ENCODE data around the gene PCF11.
"Not testable (repeated sequence)": the region's sequence is repeated elsewhere in the genome, so short reads cannot be mapped to it uniquely, and the experiment has no call there.

The PCF11 gene

DNA sequence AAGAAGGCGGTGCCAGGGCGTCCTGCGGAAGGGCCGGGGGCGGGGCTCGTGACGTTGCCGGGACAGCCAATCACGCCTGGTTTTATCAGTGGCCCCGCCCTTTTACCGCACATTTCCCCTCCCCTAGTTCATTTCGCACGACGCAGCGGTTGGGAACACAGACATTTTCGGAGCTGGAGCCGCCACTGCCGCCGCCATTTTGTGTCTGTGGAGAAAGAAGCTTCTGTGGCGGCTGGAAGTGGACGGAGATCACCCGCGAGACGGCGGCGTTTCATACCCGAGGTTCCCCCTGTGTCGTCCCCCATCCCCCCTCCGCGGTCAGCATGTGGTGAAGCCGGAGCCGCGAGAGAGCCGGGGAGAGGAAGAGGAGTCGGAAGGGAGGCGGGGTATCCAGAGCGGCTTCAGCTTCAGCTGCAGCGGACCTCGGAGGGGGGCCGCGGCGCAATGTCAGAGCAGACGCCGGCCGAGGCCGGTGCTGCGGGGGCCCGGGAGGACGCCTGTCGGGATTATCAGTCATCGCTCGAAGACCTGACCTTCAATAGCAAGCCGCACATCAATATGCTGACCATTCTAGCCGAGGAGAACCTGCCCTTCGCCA lies at the start of gene PCF11:
Gene PCF11 (plus strand): TSS at position 136 of the 598 bp plus-strand sequence. CDS start 309 bp downstream, at position 445.
- H3K4me1 Mint-ChIP-seq: peaks cover 30% of the 10 kb centered on the region
- peak; percentile 30 for ATAC-seq
- H3K4me3 Mint-ChIP-seq: peak within 1 kb of the TSS; percentile 93
- DNase-seq (ENCODE audit: low spot score in 2 of 2): peak in 1 of 2 donors; percentile 96
- peak within 1 kb of the TSS; percentile 99 for H3K27ac Mint-ChIP-seq
- H3K9me3 Mint-ChIP-seq: no peaks in the 10 kb centered on the region
- H3K36me3 Mint-ChIP-seq: peaks cover 58% of the 10 kb centered on the region

- ATAC-seq: no peak
- Mint-ChIP-seq H3K36me3 (no peaks in the 10 kb centered on the region), H3K9me3 (no peaks in the 10 kb centered on the region), H3K4me3 (no peak overlapping the region), H3K27ac (no peak overlapping the region), H3K4me1 (peaks cover 20% of the 10 kb centered on the region)
- no peak for DNase-seq (ENCODE audit: low spot score in 2 of 2)
Measured at GRCh38 chr11:83112886-83113285, 44.0 kb upstream of the PCF11 start.

- Mint-ChIP-seq H3K4me1 (peaks cover 21% of the 10 kb centered on the region), H3K9me3 (no peaks in the 10 kb centered on the region), H3K4me3 (no peak overlapping the region), H3K27ac (no peak overlapping the region), H3K36me3 (no peaks in the 10 kb centered on the region)
- DNase-seq (ENCODE audit: low spot score in 2 of 2): no peak
- ATAC-seq: no peak
Measured at GRCh38 chr11:83115026-83115425, 41.9 kb upstream of the PCF11 start.

GRCh38 chr11:83115551-83115950 lies 41.4 kb upstream of the PCF11 start:
- Mint-ChIP-seq H3K36me3 (no peaks in the 10 kb centered on the region), H3K4me1 (peaks cover 21% of the 10 kb centered on the region)

DNA sequence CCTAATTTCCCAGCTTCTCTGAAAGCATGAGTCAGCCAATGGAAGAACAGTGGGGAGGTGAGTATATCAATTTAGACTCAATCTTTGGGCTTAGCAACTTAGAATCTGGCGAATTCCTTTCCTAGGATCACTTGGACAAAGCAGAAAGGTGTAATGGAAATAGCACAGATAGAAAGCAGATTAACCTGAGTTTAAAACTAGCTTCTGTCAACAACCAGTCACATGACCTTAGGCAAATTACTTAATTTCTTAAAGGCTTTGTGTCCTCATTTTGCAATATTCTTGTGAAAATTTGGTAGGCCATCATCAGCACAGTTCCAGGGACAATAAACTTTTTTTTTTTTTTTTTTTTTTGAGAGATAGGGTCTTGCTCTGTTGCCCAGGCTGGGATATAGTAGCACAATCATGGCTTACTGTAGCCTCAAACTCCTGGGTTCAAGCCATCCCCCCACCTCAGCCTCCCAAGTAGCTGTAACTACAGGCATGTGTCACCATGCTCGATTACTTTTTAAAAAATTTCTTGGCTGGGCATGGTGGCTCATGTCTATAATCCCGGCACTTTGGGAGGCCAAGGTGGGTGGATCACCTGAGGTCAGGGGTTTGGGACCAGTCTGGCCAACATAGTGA lies 40.8 kb upstream of the PCF11 start:
- peak overlapping the region; percentile 67 for H3K4me3 Mint-ChIP-seq
- peak overlapping the region; percentile 89 for H3K27ac Mint-ChIP-seq
- DNase-seq (ENCODE audit: low spot score in 2 of 2) (no peak), ATAC-seq (no peak)
- no peaks in the 10 kb centered on the region for H3K9me3 Mint-ChIP-seq
- H3K4me1 Mint-ChIP-seq: peaks cover 21% of the 10 kb centered on the region
- H3K36me3 Mint-ChIP-seq: no peaks in the 10 kb centered on the region

More at GRCh38 chr11:83115551-83115950, 41.4 kb upstream of the PCF11 start:
- Mint-ChIP-seq H3K27ac (peak overlapping the region; percentile 15), H3K9me3 (no peaks in the 10 kb centered on the region), H3K4me3 (no peak overlapping the region)
- ATAC-seq (no peak), DNase-seq (ENCODE audit: low spot score in 2 of 2) (no peak)

- Mint-ChIP-seq H3K36me3 (no peaks in the 10 kb centered on the region), H3K9me3 (no peaks in the 10 kb centered on the region), H3K4me3 (no peak overlapping the region), H3K4me1 (peaks cover 36% of the 10 kb centered on the region), H3K27ac (peak overlapping the region; percentile 89)
- DNase-seq (ENCODE audit: low spot score in 2 of 2) (no peak), ATAC-seq (no peak)
Measured at GRCh38 chr11:83118814-83119213, 38.1 kb upstream of the PCF11 start.

- H3K9me3 Mint-ChIP-seq: no peaks in the 10 kb centered on the region
Measured at GRCh38 chr11:83119216-83119615, 37.7 kb upstream of the PCF11 start.

GRCh38 chr11:83120327-83120726 lies 36.6 kb upstream of the PCF11 start:
- no peaks in the 10 kb centered on the region for H3K36me3 Mint-ChIP-seq
- DNase-seq (ENCODE audit: low spot score in 2 of 2) (no peak), ATAC-seq (no peak)
- H3K9me3 Mint-ChIP-seq: no peaks in the 10 kb centered on the region
- peak overlapping the region; percentile 89 for H3K27ac Mint-ChIP-seq
- H3K4me1 Mint-ChIP-seq: peaks cover 26% of the 10 kb centered on the region
- H3K4me3 Mint-ChIP-seq: no peak overlapping the region

More at GRCh38 chr11:83119216-83119615, 37.7 kb upstream of the PCF11 start:
- Mint-ChIP-seq H3K36me3 (no peaks in the 10 kb centered on the region), H3K27ac (peak overlapping the region; percentile 89), H3K4me3 (no peak overlapping the region), H3K4me1 (peaks cover 36% of the 10 kb centered on the region)
- DNase-seq (ENCODE audit: low spot score in 2 of 2) (no peak), ATAC-seq (no peak)

GRCh38 chr11:83122050-83122449 lies 34.9 kb upstream of the PCF11 start:
- Mint-ChIP-seq H3K4me3 (no peak overlapping the region), H3K36me3 (no peaks in the 10 kb centered on the region), H3K4me1 (peaks cover 20% of the 10 kb centered on the region), H3K9me3 (no peaks in the 10 kb centered on the region), H3K27ac (no peak overlapping the region)
- DNase-seq (ENCODE audit: low spot score in 2 of 2): no peak
- no peak for ATAC-seq

DNA sequence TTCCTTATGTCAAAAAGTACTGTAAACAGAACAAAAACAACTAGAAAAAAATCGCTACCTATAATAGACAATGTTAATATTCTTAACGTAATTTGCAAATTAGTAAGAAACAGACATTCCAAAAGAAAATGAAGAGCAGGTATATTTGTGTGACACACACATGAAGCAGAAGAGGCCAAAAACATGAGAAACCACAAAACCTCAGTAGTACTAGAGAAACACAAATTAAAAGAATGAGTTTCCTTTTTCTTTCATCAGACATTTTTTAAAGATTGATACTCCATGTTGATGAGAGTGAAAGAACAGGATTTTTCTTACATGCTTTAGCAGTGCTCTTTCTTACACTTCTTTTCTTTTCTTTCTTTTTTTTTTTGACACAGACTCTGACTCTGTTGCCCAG lies 34.2 kb upstream of the PCF11 start:
- Mint-ChIP-seq H3K4me1 (peaks cover 17% of the 10 kb centered on the region), H3K9me3 (no peaks in the 10 kb centered on the region), H3K36me3 (no peaks in the 10 kb centered on the region), H3K4me3 (no peak overlapping the region), H3K27ac (no peak overlapping the region)
- DNase-seq (ENCODE audit: low spot score in 2 of 2): no peak
- peak; percentile 37 for ATAC-seq

- Mint-ChIP-seq H3K36me3 (no peaks in the 10 kb centered on the region), H3K9me3 (no peaks in the 10 kb centered on the region), H3K4me1 (peaks cover 15% of the 10 kb centered on the region), H3K27ac (no peak overlapping the region), H3K4me3 (no peak overlapping the region)
- ATAC-seq (no peak), DNase-seq (ENCODE audit: low spot score in 2 of 2) (no peak)
Measured at GRCh38 chr11:83124636-83125424, 32.1 kb upstream of the PCF11 start.

DNA sequence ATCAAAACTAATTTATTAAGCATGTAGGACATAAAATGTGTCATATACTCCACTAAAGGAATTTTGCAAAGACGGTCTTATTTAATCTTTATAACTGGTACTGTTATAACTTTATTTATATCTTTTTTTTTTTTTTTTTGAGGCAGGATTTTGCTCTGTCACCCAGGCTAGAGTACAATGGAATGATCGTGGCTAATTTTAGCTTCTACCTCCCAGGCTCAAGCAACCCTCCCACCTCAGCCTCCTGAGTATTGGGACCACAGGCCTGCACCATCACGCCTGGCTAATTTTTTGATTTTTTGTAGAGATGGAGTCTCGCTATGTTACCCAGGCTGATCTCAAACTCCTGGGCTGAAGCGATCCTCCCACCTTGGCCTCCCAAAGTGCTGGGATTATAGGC lies 31.4 kb upstream of the PCF11 start:
- ATAC-seq (no peak), DNase-seq (ENCODE audit: low spot score in 2 of 2) (no peak)
- Mint-ChIP-seq H3K4me1 (peaks cover 15% of the 10 kb centered on the region), H3K9me3 (no peaks in the 10 kb centered on the region), H3K27ac (no peak overlapping the region), H3K36me3 (no peaks in the 10 kb centered on the region), H3K4me3 (no peak overlapping the region)

DNA sequence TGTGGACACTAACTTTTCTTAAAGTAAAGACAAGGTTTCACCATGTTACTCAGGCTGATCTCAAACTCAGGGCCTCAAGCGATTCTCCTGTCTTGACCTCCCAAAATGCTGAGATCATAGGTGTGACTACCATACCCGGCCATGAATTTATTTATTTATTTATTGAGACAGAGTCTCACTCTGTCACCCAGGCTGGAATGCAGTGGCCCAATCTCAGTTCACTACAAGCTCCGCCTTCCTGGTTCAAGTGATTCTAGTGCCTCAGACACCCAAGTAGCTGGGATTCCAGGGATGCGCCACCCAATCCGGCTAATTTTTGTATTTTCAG lies 29.7 kb upstream of the PCF11 start:
- peaks cover 9% of the 10 kb centered on the region for H3K4me1 Mint-ChIP-seq
- no peaks in the 10 kb centered on the region for H3K36me3 Mint-ChIP-seq
- H3K9me3 Mint-ChIP-seq: no peaks in the 10 kb centered on the region
- ATAC-seq: no peak
- H3K4me3 Mint-ChIP-seq: no peak overlapping the region
- DNase-seq (ENCODE audit: low spot score in 2 of 2): no peak
- no peak overlapping the region for H3K27ac Mint-ChIP-seq

DNA sequence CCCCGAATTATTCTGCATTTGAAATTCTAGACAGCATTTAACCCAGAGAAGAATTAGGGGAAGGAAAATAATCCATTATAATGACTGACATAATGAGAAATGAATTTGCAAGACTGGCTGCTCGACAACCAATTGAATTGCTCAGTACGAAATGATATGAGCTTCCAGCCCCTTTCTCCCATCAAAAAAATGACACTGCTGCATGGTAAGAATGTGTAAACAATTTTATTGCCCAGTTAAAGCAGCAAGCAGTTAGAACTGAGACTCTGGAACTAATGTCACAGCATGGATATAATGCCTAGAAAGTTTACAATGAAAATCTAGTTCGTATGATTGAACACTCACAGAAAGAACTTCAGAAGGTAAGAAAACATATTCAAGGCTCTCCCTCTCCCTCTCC lies 24.7 kb upstream of the PCF11 start:
- Mint-ChIP-seq H3K4me1 (no peaks in the 10 kb centered on the region), H3K4me3 (no peak overlapping the region), H3K9me3 (no peaks in the 10 kb centered on the region), H3K36me3 (no peaks in the 10 kb centered on the region), H3K27ac (no peak overlapping the region)
- DNase-seq (ENCODE audit: low spot score in 2 of 2): no peak
- no peak for ATAC-seq

DNA sequence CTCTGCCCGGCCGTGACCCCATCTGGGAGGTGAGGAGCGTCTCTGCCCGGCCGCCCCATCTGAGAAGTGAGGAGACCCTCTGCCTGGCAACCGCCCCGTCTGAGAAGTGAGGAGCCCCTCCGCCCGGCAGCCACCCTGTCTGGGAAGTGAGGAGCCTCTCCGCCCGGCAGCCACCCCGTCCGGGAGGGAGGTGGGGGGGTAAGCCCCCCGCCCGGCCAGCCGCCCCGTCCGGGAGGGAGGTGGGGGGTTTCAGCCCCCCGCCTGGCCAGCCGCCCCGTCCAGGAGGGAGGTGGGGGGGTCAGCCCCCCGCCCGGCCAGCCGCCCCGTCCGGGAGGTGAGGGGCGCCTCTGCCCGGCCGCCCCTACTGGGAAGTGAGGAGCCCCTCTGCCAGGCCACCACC lies 23.7 kb upstream of the PCF11 start:
- not testable (repeated sequence) for DNase-seq (ENCODE audit: low spot score in 2 of 2); H3K27ac Mint-ChIP-seq; H3K9me3 Mint-ChIP-seq; H3K4me1 Mint-ChIP-seq; H3K36me3 Mint-ChIP-seq; H3K4me3 Mint-ChIP-seq; ATAC-seq

GRCh38 chr11:83139310-83139709 lies 17.6 kb upstream of the PCF11 start:
- no peak overlapping the region for H3K27ac Mint-ChIP-seq
- no peak overlapping the region for H3K4me3 Mint-ChIP-seq
- ATAC-seq: no peak

More at GRCh38 chr11:83139310-83139709, 17.6 kb upstream of the PCF11 start:
- Mint-ChIP-seq H3K9me3 (no peaks in the 10 kb centered on the region), H3K4me1 (no peaks in the 10 kb centered on the region), H3K36me3 (no peaks in the 10 kb centered on the region)
- no peak for DNase-seq (ENCODE audit: low spot score in 2 of 2)
